ENCODE results near the gene USP10. TPM values are rescaled to one million over a fixed set of nuclear protein-coding genes. Genes with fewer than 3 reads are reported as not detected.

Gene USP10
- total and polyA plus RNA-seq, 2 donors = 39.5 to 44.6 TPM

- WGBS = 66% methylated on average over 9 of the region's 9 CpGs
- Histone ChIP-seq H3K27ac (ENCODE audit: low read depth) (no peak overlapping the region), H3K4me3 (ENCODE audit: low read depth, low read length) (no peak overlapping the region), H3K4me1 (ENCODE audit: insufficient read depth) (no peaks in the 10 kb centered on the region), H3K36me3 (ENCODE audit: insufficient read depth) (peaks cover 5% of the 10 kb centered on the region)
- no peak for DNase-seq (ENCODE audit: extremely low spot score)
Observed at GRCh38 chr16:84663433-84664101, 36.2 kb upstream of the USP10 start.

- Histone ChIP-seq H3K4me3 (ENCODE audit: low read depth, low read length) (no peak overlapping the region), H3K4me1 (ENCODE audit: insufficient read depth) (no peaks in the 10 kb centered on the region), H3K36me3 (ENCODE audit: insufficient read depth) (peaks cover 5% of the 10 kb centered on the region), H3K27ac (ENCODE audit: low read depth) (no peak overlapping the region)
- 75% methylated on average over 2 of the region's 2 CpGs for WGBS
- DNase-seq (ENCODE audit: extremely low spot score) = no peak
Observed at GRCh38 chr16:84665359-84665758, 34.4 kb upstream of the USP10 start.

- H3K27ac ChIP-seq (ENCODE audit: low read depth) = no peak overlapping the region
- no peak for DNase-seq (ENCODE audit: extremely low spot score)
- 90% methylated on average over 7 of the region's 7 CpGs for WGBS
- no peaks in the 10 kb centered on the region for H3K4me1 ChIP-seq (ENCODE audit: insufficient read depth)
- peaks cover 5% of the 10 kb centered on the region for H3K36me3 ChIP-seq (ENCODE audit: insufficient read depth)
- no peak overlapping the region for H3K4me3 ChIP-seq (ENCODE audit: low read depth, low read length)
Observed at GRCh38 chr16:84665843-84666242, 34.0 kb upstream of the USP10 start.

GRCh38 chr16:84667600-84668309 lies 32.0 kb upstream of the USP10 start:
- Histone ChIP-seq H3K4me1 (ENCODE audit: insufficient read depth) (no peaks in the 10 kb centered on the region), H3K4me3 (ENCODE audit: low read depth, low read length) (no peak overlapping the region), H3K36me3 (ENCODE audit: insufficient read depth) (no peaks in the 10 kb centered on the region), H3K27ac (ENCODE audit: low read depth) (no peak overlapping the region)
- DNase-seq (ENCODE audit: extremely low spot score) = no peak
- 83% methylated on average over 16 of the region's 16 CpGs for WGBS

- Histone ChIP-seq H3K36me3 (ENCODE audit: insufficient read depth) (no peaks in the 10 kb centered on the region), H3K27ac (ENCODE audit: low read depth) (no peak overlapping the region), H3K4me1 (ENCODE audit: insufficient read depth) (no peaks in the 10 kb centered on the region), H3K4me3 (ENCODE audit: low read depth, low read length) (no peak overlapping the region)
- 86% methylated on average over 12 of the region's 12 CpGs for WGBS
- no peak for DNase-seq (ENCODE audit: extremely low spot score)
Observed at GRCh38 chr16:84670063-84670462, 29.7 kb upstream of the USP10 start.

- DNase-seq (ENCODE audit: extremely low spot score) = no peak
- Histone ChIP-seq H3K4me3 (ENCODE audit: low read depth, low read length) (no peak overlapping the region), H3K36me3 (ENCODE audit: insufficient read depth) (no peaks in the 10 kb centered on the region), H3K4me1 (ENCODE audit: insufficient read depth) (no peaks in the 10 kb centered on the region), H3K27ac (ENCODE audit: low read depth) (no peak overlapping the region)
- WGBS = 58% methylated on average over 26 of the region's 26 CpGs
Observed at GRCh38 chr16:84672276-84673202, 27.3 kb upstream of the USP10 start.

GRCh38 chr16:84673203-84673535 lies 26.6 kb upstream of the USP10 start:
- DNase-seq (ENCODE audit: extremely low spot score) = no peak
- Histone ChIP-seq H3K36me3 (ENCODE audit: insufficient read depth) (no peaks in the 10 kb centered on the region), H3K4me1 (ENCODE audit: insufficient read depth) (no peaks in the 10 kb centered on the region), H3K4me3 (ENCODE audit: low read depth, low read length) (no peak overlapping the region), H3K27ac (ENCODE audit: low read depth) (no peak overlapping the region)
- 96% methylated on average over 3 of the region's 3 CpGs for WGBS

- H3K36me3 ChIP-seq (ENCODE audit: insufficient read depth) = no peaks in the 10 kb centered on the region
- no peaks in the 10 kb centered on the region for H3K4me1 ChIP-seq (ENCODE audit: insufficient read depth)
- DNase-seq (ENCODE audit: extremely low spot score) = no peak
- H3K27ac ChIP-seq (ENCODE audit: low read depth) = no peak overlapping the region
- WGBS = 91% methylated on average over 3 of the region's 3 CpGs
- no peak overlapping the region for H3K4me3 ChIP-seq (ENCODE audit: low read depth, low read length)
Observed at GRCh38 chr16:84673561-84673960, 26.2 kb upstream of the USP10 start.

- Histone ChIP-seq H3K4me1 (ENCODE audit: insufficient read depth) (no peaks in the 10 kb centered on the region), H3K27ac (ENCODE audit: low read depth) (no peak overlapping the region), H3K36me3 (ENCODE audit: insufficient read depth) (no peaks in the 10 kb centered on the region), H3K4me3 (ENCODE audit: low read depth, low read length) (no peak overlapping the region)
- WGBS = 92% methylated on average over 9 of the region's 9 CpGs
- DNase-seq (ENCODE audit: extremely low spot score) = no peak
Observed at GRCh38 chr16:84675423-84675822, 24.4 kb upstream of the USP10 start.

- 91% methylated on average over 2 of the region's 2 CpGs for WGBS
- H3K4me1 ChIP-seq (ENCODE audit: insufficient read depth) = no peaks in the 10 kb centered on the region
- H3K27ac ChIP-seq (ENCODE audit: low read depth) = no peak overlapping the region
- H3K36me3 ChIP-seq (ENCODE audit: insufficient read depth) = no peaks in the 10 kb centered on the region
- H3K4me3 ChIP-seq (ENCODE audit: low read depth, low read length) = no peak overlapping the region
- DNase-seq (ENCODE audit: extremely low spot score) = no peak
Observed at GRCh38 chr16:84675884-84676283, 23.9 kb upstream of the USP10 start.

GRCh38 chr16:84677017-84677803 lies 22.6 kb upstream of the USP10 start:
- Histone ChIP-seq H3K4me3 (ENCODE audit: low read depth, low read length) (no peak overlapping the region), H3K27ac (ENCODE audit: low read depth) (no peak overlapping the region), H3K4me1 (ENCODE audit: insufficient read depth) (no peaks in the 10 kb centered on the region), H3K36me3 (ENCODE audit: insufficient read depth) (no peaks in the 10 kb centered on the region)
- DNase-seq (ENCODE audit: extremely low spot score) = no peak
- 67% methylated on average over 14 of the region's 14 CpGs for WGBS

- H3K27ac ChIP-seq (ENCODE audit: low read depth) = no peak overlapping the region
- no peak overlapping the region for H3K4me3 ChIP-seq (ENCODE audit: low read depth, low read length)
- no peaks in the 10 kb centered on the region for H3K36me3 ChIP-seq (ENCODE audit: insufficient read depth)
- no peaks in the 10 kb centered on the region for H3K4me1 ChIP-seq (ENCODE audit: insufficient read depth)
- whole genome bisulfite sequencing = 63% methylated on average over 10 of the region's 10 CpGs
- DNase-seq (ENCODE audit: extremely low spot score) = no peak
Observed at GRCh38 chr16:84677849-84678248, 22.0 kb upstream of the USP10 start.

GRCh38 chr16:84678541-84678940 lies 21.3 kb upstream of the USP10 start:
- Histone ChIP-seq H3K36me3 (ENCODE audit: insufficient read depth) (no peaks in the 10 kb centered on the region), H3K27ac (ENCODE audit: low read depth) (no peak overlapping the region), H3K4me1 (ENCODE audit: insufficient read depth) (no peaks in the 10 kb centered on the region), H3K4me3 (ENCODE audit: low read depth, low read length) (no peak overlapping the region)
- 93% methylated on average over 9 of the region's 9 CpGs for WGBS
- DNase-seq (ENCODE audit: extremely low spot score) = no peak
